ENCODE measurements around the gene LAP3.

LAP3 gene

DNA sequence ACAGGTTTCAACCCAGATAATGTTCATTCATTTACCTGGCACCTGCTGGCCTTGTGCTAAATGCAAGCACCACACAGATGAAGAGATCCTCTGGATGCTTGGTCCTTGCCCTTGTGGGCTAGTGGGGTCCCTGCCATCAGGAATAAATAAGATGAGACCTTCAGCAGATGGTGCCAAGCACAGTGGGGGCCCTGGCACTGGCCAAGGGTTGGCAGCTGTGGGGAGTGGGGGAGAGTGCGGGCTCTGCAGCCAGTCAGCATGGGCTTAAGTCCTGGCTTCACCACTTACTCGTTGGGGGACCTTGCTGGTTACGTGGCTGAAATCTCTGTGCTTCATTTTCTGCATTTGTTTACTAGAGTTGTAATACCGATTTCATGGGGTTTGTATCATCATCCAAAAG is 6.9 kb downstream of the LAP3 start:
- Mint-ChIP-seq H3K4me1 (peaks cover 4% of the 10 kb centered on the region), H3K4me3 (no peak overlapping the region), H3K36me3 (peaks cover 98% of the 10 kb centered on the region), H3K27ac (peak overlapping the region; percentile 29), H3K9me3 (no peaks in the 10 kb centered on the region)
- ATAC-seq: no peak
- DNase-seq (ENCODE audit: low spot score in 2 of 2): no peak

DNA sequence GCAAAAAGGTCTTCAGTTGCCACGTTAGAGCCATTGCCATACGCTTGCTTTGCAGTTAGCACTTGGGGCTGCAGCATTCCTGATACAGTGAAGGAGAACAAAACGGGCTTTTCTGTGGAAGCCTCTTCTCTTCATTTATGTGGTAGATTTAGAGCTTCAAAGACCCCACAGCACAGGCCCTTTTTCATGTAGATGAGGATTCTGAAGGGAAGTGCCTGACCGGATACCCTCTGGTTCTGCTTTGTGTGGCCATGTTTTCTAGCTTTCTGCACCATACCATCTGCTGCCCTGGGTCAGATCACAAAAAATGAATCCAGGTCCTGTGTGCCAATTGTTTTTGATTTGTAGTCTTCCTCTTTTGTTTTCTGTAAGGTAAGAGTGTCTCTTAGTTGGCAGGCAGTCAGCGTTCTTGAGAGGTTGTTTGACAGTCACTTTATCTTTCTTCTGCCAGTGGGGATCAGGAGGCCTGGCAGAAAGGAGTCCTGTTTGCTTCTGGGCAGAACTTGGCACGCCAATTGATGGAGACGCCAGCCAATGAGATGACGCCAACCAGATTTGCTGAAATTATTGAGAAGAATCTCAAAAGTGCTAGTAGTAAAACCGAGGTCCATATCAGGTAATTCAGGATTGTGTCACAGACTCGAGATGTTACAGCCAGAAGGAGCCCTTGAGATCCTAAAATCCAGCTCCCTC is 7.7 kb downstream of the LAP3 start:
- H3K9me3 Mint-ChIP-seq: no peaks in the 10 kb centered on the region
- peak overlapping the region; percentile 29 for H3K27ac Mint-ChIP-seq
- DNase-seq (ENCODE audit: low spot score in 2 of 2): no peak
- H3K4me3 Mint-ChIP-seq: no peak overlapping the region
- H3K4me1 Mint-ChIP-seq: no peaks in the 10 kb centered on the region
- ATAC-seq: no peak
- H3K36me3 Mint-ChIP-seq: peaks cover 98% of the 10 kb centered on the region

DNA sequence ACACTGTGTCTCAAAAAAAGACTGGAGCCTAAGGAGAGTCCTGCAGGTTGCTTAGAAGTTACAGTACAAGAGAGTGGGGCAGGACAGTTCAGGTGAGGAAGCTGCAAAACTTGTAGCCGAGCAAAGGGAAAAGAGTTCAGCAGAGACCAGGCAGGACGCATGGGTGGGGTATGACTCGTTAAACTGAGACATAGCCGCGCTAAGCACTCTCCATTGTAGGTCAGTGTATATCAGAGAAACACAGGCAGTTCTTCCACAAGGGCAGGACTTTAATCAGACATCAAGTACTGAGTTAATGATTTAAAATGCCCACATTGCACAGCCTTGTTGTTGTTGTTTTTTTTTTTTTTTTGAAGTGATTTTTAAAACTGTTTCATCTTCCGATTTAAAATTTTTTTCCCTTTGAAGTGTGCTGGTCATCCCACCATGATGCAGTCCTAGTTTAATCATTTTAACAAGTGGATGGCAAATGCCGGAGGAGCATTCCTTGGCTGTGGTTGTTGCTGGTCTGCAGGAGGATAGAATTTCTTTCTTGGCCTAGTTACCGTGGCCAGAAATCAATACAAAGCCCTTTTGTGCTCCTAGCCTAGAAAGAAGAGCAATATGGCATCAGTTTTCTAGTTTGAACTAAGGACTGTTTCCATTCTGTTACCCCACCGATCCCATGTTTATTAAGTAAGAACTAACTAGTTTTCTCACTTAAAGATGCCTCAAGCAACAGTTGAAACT is 10.3 kb downstream of the LAP3 start:
- Mint-ChIP-seq H3K4me3 (no peak overlapping the region), H3K9me3 (no peaks in the 10 kb centered on the region), H3K27ac (no peak overlapping the region), H3K4me1 (peaks cover 8% of the 10 kb centered on the region), H3K36me3 (peaks cover 98% of the 10 kb centered on the region)
- DNase-seq (ENCODE audit: low spot score in 2 of 2) (no peak), ATAC-seq (no peak)

DNA sequence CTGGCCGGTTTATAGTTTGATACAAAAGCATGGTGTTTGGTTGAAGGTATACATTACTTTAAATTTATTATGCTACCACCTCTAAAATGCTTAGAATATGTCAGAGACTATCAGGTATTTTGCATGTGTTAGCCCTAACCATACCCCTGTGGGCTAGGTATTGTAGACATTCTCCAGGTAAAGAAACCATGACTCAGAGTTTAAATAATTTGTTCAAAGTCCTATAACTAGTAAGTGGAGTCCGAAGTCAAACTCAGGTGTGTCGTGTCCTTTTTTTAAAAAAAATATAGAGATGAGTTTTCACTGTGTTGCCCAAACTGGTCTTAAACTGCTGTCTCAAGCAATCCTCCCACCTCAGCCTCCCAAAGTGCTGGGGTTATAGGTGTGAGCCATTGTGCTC is 12.4 kb downstream of the LAP3 start:
- Mint-ChIP-seq H3K36me3 (peaks cover 100% of the 10 kb centered on the region), H3K4me1 (peaks cover 18% of the 10 kb centered on the region), H3K9me3 (no peaks in the 10 kb centered on the region), H3K4me3 (no peak overlapping the region), H3K27ac (no peak overlapping the region)
- no peak for DNase-seq (ENCODE audit: low spot score in 2 of 2)
- no peak for ATAC-seq

DNA sequence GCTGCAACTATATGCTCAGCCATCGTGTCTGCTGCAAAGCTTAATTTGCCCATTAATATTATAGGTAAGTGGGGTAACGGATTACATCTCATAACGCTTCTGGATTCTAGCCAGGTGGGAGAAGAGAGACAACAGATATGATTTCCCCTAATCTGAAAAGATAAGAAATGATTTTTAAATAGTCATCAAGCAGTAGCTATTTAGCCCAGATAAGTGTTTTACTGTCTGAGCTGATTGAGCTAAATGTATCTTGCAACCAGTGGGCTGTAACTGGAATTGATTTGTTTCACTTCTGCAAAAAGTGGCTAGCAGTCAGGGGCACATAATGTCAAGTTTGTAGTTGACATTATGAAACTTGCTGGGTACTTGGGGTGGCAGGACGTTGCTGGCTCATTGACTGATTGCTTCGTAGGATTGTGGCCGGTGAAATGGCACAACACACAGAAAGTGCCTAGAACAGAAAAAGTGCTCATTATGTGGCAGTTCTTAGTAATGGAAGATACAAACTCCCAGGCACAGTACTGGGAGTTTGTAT is 18.5 kb downstream of the LAP3 start:
- H3K4me3 Mint-ChIP-seq: no peak overlapping the region
- H3K27ac Mint-ChIP-seq: no peak overlapping the region
- DNase-seq (ENCODE audit: low spot score in 2 of 2): no peak
- H3K4me1 Mint-ChIP-seq: peaks cover 18% of the 10 kb centered on the region
- H3K36me3 Mint-ChIP-seq: peaks cover 100% of the 10 kb centered on the region
- ATAC-seq: no peak
- H3K9me3 Mint-ChIP-seq: no peaks in the 10 kb centered on the region

DNA sequence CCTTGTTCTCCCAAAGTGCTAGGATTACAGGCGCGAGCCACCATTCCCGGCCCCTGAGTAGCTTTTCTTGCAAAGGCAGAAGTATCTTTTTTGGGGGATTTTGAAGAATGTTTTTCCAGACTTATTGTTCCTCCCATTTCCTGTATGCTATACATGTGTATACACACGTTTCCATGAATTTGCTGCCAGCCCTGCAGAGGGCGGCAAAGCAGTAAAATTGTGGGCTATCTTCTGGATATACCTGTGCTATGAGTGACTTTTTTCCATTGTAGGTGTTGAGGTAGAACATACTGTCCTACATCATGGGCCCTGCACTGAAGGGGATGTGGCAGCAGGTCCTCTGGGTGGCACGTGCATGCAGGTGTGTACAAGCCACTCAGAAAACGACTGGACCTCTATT is 20.5 kb downstream of the LAP3 start:
- DNase-seq (ENCODE audit: low spot score in 2 of 2) (no peak), ATAC-seq (no peak)
- Mint-ChIP-seq H3K9me3 (no peaks in the 10 kb centered on the region), H3K4me1 (peaks cover 7% of the 10 kb centered on the region), H3K27ac (no peak overlapping the region), H3K4me3 (no peak overlapping the region), H3K36me3 (peaks cover 91% of the 10 kb centered on the region)

DNA sequence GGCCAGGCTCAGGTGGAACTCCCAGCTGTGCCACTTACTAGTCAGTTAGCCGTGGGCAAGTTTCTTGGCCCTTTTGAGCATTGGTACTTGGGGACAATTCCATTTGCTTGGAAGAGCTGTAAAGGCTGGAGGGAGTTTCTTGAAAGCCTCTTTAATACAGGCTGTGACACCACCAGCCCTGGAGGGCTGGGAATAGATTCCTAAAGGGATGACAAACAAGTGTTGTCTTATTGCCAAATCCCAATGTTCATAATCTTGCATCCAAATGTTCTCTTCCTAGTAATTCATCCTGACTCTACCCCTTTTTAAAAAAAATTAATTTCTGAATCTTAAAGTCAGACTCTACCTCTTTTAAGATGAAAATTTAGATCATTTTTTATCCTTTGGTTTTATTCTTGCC is 22.8 kb downstream of the LAP3 start:
- H3K36me3 Mint-ChIP-seq: peaks cover 91% of the 10 kb centered on the region
- ATAC-seq (no peak), DNase-seq (ENCODE audit: low spot score in 2 of 2) (no peak)
- no peak overlapping the region for H3K27ac Mint-ChIP-seq
- H3K4me1 Mint-ChIP-seq: no peaks in the 10 kb centered on the region
- H3K4me3 Mint-ChIP-seq: no peak overlapping the region
- no peaks in the 10 kb centered on the region for H3K9me3 Mint-ChIP-seq

DNA sequence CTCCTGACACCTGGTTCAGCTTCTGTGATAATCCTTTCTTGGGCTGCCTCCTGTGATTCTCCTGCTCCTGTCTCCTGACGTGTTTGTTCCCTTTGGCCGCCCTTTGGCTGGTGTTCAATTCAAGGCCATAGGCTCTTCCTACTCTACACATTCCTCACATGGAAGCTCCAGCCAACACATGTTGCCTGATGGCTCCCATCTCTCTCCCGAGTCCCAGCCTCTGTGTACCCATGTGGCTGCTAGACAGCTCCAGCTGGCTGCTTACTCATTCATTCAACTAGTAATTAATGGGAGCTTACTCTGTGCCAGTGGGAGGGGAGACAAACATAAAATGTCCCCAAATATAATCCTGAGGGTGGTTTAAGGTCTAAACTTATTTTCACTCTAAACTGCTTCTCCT is 28.2 kb downstream of the LAP3 start:
- Mint-ChIP-seq H3K27ac (peak overlapping the region; percentile 71), H3K9me3 (no peaks in the 10 kb centered on the region), H3K4me3 (no peak overlapping the region), H3K36me3 (peaks cover 74% of the 10 kb centered on the region), H3K4me1 (peaks cover 5% of the 10 kb centered on the region)
- no peak for ATAC-seq
- DNase-seq (ENCODE audit: low spot score in 2 of 2): no peak

DNA sequence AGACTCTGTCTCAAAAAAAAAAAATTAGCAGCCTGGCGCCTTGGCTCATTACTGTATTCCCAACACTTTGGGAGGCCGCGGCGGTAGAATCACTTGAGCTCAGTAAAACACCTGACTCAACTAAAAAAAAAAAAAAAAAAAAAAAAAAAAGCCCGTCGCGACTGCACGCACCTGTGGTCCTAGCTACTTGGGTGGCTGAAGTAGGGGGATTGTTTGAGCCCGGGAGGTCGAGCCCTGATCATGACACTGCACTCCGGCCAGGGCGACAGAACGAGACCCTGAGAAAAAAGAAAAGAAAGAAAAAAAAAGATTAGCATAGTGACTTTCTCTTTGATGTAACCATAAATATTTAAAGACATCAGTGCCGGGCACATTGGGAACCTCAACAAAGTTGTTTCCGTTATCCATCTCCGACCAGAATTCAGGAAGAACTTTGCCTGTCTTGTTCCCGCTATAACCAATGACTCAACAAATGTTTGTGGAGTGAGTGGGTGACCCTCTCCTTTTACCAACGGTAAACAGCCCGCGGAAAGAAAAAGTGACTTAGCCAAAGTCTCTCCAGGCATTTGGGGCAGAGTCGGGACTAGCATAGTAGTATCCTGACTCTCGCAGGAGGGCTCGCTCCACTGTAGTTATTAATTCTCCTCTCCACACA is 36.9 kb downstream of the LAP3 start:
- Mint-ChIP-seq H3K27ac (peak overlapping the region; percentile 98), H3K4me3 (peak overlapping the region; percentile 95)
- DNase-seq (ENCODE audit: low spot score in 2 of 2): no peak

DNA sequence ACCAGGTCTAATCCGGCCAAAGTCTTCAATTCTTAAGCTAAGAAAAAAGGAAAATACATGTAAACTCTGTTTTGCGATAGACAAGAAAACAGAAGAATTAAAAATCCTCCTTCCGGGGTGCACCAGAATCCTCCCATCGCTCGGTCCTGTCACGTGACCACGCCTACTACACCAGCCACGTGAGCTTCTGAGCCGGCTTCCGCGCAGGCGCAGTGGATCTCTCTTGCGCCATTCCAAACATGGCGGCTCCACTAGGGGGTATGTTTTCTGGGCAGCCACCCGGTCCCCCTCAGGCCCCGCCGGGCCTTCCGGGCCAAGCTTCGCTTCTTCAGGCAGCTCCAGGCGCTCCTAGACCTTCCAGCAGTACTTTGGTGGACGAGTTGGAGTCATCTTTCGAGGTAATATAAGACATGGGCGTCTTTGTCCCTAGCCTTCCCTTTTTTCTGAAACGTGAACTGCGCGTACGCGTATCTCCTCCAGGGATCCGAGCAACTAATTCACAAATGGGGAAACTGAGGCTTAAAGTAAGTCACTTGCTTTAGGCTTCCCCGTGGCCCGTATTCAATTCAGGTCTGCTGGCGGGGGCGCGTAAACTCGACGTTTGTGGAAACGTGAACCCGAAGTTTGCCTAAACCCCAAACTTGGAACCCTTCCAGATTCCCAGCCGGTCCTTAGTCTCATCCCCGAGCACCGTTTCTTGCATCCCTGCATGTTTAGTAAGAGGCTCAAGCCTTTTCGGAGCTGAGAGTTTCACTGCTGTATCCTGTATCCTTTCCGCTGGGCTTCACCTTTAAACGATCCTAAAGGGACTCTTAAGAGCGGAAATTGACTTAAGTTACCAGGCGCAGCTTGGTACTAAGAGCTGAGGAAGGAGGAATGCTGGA is 37.7 kb downstream of the LAP3 start, which contains the start of gene MED28:
Gene MED28 (plus strand): TSS at position 226 of the 884 bp plus-strand sequence. CDS start 14 bp downstream, at position 240.
- Mint-ChIP-seq H3K9me3 (no peaks in the 10 kb centered on the region), H3K4me1 (peaks cover 26% of the 10 kb centered on the region), H3K36me3 (peaks cover 54% of the 10 kb centered on the region), H3K4me3 (peak within 1 kb of the TSS; percentile 95), H3K27ac (peak within 1 kb of the TSS; percentile 98)
- ATAC-seq (peak; percentile 91), DNase-seq (ENCODE audit: low spot score in 2 of 2) (peak; percentile 90 to 96)

More for the DNA sequence above, 36.9 kb downstream of the LAP3 start:
- ATAC-seq: peak; percentile 69
- peaks cover 19% of the 10 kb centered on the region for H3K4me1 Mint-ChIP-seq
- peaks cover 46% of the 10 kb centered on the region for H3K36me3 Mint-ChIP-seq
- no peaks in the 10 kb centered on the region for H3K9me3 Mint-ChIP-seq

DNA sequence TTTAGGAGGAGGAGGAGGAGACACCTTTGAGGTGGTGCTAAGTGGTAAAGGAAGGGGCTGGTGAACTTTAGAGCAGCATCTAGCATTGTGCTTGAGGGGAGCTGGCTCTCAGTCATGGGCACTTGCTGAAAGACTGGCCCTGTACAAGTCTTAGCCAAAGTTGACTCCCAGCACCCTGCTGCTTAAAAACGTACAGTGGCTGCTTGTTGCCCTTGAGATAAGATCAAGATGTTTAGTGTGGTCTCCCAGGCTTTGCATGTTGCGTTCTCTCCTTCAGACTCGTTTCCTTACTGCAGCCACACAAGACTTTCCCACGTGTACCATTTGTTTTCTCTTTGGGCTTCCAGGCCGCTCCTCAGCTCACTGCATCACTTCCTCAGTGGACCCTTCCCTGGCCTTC is 39.3 kb downstream of the LAP3 start:
- H3K36me3 Mint-ChIP-seq: peaks cover 70% of the 10 kb centered on the region
- peak overlapping the region; percentile 89 for H3K27ac Mint-ChIP-seq
- ATAC-seq (no peak), DNase-seq (ENCODE audit: low spot score in 2 of 2) (no peak)
- no peaks in the 10 kb centered on the region for H3K9me3 Mint-ChIP-seq
- peaks cover 26% of the 10 kb centered on the region for H3K4me1 Mint-ChIP-seq
- peak overlapping the region; percentile 95 for H3K4me3 Mint-ChIP-seq

DNA sequence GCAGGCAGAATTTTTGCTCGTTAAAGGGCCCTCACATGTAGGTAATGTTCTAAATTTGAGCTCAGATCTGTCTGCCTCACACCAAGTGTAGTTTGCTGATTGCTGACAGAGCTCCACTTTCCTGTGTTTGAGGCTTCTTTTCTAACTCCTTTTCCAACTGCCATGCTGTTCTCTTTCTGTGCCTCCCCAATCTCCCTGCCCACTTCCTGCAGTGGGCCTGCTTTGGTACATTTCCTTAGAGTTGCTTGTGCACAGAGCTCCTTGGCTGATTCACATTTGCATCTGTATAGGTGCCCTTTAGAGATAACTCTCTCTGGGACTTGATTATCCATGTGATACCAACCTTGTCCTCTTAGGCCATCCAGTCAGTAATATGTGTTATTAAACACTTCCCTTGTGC is 41.9 kb downstream of the LAP3 start:
- DNase-seq (ENCODE audit: low spot score in 2 of 2): no peak
- no peak for ATAC-seq
- peaks cover 26% of the 10 kb centered on the region for H3K4me1 Mint-ChIP-seq
- H3K9me3 Mint-ChIP-seq: no peaks in the 10 kb centered on the region
- peaks cover 93% of the 10 kb centered on the region for H3K36me3 Mint-ChIP-seq
- H3K4me3 Mint-ChIP-seq: no peak overlapping the region
- peak overlapping the region; percentile 16 for H3K27ac Mint-ChIP-seq

DNA sequence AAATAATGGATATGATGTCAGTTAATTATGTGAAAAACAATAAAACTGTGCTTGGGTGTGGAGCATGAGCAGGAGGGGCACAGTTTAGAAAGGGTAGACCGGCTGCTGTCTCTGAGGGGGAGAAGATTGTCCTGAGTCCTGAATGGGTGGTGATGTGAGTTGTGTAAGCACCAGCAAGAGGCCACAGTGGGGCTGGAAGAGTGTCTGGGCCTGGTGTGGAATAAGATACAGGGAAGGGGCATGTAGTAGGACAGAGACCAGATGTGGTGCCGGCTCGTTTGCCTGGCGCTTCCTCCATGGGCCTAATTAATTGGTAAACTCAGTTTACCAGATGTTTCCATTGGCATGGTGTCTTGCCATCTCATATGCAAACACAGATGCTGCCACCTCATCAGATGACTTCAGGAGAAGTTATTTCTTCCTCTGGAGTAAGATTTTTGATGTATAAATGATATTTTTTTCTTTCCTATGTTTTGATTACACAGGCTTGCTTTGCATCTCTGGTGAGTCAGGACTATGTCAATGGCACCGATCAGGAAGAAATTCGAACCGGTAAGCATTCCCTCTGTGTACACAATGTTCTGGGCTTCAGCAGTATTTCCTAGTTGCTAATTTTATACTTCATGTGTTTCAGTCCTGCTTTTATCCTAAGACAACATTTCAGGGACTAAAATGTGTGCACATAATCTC is 42.6 kb downstream of the LAP3 start:
- H3K27ac Mint-ChIP-seq: peak overlapping the region; percentile 16
- DNase-seq (ENCODE audit: low spot score in 2 of 2) (no peak), ATAC-seq (no peak)
- peaks cover 32% of the 10 kb centered on the region for H3K4me1 Mint-ChIP-seq
- H3K36me3 Mint-ChIP-seq: peaks cover 93% of the 10 kb centered on the region
- no peaks in the 10 kb centered on the region for H3K9me3 Mint-ChIP-seq
- no peak overlapping the region for H3K4me3 Mint-ChIP-seq

DNA sequence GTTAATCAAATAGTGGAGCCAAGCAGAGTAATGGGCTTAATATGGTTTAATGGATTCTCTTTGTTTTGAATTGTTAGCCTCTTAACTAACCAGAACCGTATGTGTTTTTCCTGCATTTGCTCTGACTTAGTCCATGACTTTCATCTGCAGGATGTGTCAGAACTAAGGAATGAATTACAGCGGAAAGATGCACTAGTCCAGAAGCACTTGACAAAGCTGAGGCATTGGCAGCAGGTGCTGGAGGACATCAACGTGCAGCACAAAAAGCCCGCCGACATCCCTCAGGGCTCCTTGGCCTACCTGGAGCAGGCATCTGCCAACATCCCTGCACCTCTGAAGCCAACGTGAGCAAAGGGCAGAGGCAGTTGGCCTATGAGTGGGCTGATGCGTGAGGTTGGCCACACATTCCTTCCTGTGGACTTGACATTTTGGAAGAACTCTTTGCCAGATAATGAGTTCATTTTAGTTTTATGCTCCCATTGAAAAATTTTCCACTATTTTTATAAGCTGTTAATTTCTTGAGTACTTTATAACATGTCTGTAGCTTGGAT is 46.5 kb downstream of the LAP3 start:
- ATAC-seq (no peak), DNase-seq (ENCODE audit: low spot score in 2 of 2) (no peak)
- peaks cover 24% of the 10 kb centered on the region for H3K4me1 Mint-ChIP-seq
- H3K27ac Mint-ChIP-seq: peak overlapping the region; percentile 82
- peaks cover 100% of the 10 kb centered on the region for H3K36me3 Mint-ChIP-seq
- H3K4me3 Mint-ChIP-seq: no peak overlapping the region
- H3K9me3 Mint-ChIP-seq: no peaks in the 10 kb centered on the region

All from stimulated activated effector memory CD8-positive, alpha-beta T cell treated with anti-CD3 and anti-CD28 coated beads, Interleukin-12 subunit alpha, Interleukin-12 subunit beta, amount 100 ng/mL, for 72 hours (primary cell).